Fibroblast of villous mesenchyme (primary cell): ENCODE data around the gene TTC28. TPM values are rescaled to one million over a fixed set of nuclear protein-coding genes. Genes with fewer than 3 reads are reported as not detected.

Experiments used
- DNase-seq: peaks from one replicate; pipeline ENCODE4 v3.0.0-alpha.2; 2010; ENCODE audit warnings: low read depth
- H3K4me3 ChIP-seq: 2 replicates; pipeline ENCODE4 v1.5.1; 2011; ENCODE audit warnings: low read depth, mild to moderate bottlenecking, low read length
- CTCF ChIP-seq: IDR thresholded peaks from 2 replicates; pipeline ENCODE4 v1.5.1; 2012; ENCODE audit warnings: low read depth, mild to moderate bottlenecking, low read length; ENCODE audit not compliant: insufficient read depth
- total RNA-seq: library from RNA; depleted of rRNA; stranded (reverse); fragments of >200 nt; gene quantifications from 2 replicates; pipeline ENCODE4 v1.2.3, GENCODE V29; 2012

Gene TTC28
- total RNA-seq, 1 donor = 23.3 TPM

DNA sequence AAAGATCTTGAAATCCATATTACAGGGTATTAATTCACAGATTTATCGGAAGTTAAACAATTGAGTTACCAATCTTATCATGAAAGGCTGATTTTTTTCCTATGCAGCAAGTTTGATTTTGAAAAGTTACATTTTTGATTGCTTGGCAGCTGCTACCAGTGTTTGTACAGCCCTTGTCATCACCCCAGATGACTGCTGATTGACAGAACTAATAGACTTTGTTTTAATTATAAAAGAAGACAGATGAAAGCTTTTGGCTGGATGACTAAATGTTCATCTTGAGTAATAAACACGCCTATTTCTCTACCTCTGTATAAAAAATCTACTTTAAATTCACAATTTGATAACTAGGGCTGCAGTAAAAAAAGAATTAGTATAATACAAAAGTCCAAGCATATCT lies 259.7 kb downstream of the TTC28 start:
- no peak for DNase-seq
- TF ChIP-seq CTCF = no peak
- H3K4me3 ChIP-seq = no peak overlapping the region

DNA sequence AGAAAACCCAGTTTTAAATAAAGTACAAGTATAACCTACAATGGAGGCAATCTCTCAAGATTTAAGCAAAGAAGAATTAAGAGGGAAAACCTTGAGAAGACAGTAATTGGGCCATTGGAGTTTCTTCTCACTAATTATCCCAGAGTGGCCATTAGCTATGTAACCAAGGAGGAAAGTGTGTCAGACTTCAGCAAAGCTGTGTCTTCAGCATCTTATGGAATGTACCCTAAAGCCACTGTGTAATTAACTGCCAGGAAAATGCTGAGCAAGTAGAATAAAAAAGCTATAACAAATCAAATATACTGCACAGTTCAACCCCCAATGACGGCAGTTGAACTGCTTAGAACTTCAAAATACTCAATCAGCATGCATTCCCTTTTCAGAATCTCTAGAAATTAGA lies 261.6 kb downstream of the TTC28 start:
- DNase-seq = no peak
- no peak overlapping the region for H3K4me3 ChIP-seq
- TF ChIP-seq CTCF = no peak

DNA sequence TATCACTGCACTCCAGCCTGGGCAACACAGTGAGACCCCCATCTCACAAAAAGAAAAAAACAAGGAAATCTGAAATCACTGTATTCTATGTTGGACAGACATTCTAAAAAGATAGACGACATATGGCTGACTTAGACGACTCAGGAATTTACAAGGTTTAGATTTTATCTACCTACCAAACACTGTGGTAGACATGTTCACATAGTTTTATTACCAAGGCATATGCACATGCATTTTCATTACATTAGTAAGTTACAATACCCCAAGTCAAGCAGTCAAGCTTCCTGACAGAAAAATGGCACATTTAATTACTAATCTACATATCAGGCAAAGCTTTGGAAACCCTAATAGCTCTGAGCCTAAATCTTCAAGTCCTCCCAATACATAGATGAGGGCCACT lies 262.2 kb downstream of the TTC28 start:
- DNase-seq = no peak
- TF ChIP-seq CTCF = no peak
- no peak overlapping the region for H3K4me3 ChIP-seq

DNA sequence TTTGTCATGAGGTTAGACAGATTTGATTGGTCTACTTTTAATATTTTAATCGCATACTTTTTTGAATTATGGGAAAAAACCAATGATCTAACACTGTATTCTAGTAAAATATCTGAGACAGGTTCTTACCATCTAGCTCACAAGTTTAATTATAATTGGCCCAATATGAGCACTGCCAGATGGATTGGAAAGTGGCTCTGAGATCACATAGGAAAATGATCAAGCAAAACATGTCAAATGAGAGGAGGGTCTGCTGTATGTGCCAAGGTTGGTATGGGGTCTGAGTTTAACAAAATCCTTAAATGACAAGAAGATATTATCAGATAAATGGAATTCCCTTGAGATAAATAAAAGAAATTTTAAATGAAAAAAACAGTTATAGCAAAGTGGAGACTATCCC lies 264.7 kb downstream of the TTC28 start:
- TF ChIP-seq CTCF = no peak

DNA sequence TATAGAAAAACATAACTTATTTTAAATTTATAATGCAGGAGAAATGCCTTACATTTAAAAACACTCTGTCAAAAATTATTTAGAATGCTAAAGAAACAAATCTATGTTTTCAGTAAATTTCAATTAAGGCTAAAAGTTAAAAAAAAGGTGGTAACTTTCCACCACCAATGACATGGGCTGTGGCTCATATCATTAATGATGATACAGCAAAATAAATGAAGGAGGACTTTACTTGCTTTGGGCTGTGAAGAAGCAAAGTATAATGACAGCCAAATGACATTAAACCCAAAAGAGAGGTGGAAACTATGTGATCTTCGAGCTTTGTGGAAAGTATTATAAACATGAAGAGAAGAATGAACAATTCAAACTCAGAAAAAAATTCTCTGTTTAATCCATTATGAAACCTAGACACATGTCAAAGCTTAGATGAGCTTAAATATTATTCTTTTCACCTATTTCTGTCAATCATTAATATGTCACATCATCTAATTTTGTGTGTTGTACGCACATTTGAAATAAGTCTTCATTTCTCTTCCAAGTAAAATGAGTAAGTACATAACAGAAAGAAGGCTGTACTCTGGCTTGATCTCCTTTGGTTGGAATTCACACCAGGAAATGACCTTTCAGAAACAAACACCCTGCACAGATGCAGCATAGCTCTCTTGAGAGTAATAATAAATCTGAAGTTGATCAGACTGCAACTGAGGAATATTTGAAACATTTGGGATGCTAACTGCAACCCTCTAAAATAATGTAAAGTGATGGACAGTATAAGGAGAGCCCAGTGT lies 265.8 kb downstream of the TTC28 start:
- no peak for TF ChIP-seq CTCF
- H3K4me3 ChIP-seq = no peak overlapping the region
- no peak for DNase-seq

More for the DNA sequence above, 264.7 kb downstream of the TTC28 start:
- DNase-seq = no peak
- H3K4me3 ChIP-seq = no peak overlapping the region

DNA sequence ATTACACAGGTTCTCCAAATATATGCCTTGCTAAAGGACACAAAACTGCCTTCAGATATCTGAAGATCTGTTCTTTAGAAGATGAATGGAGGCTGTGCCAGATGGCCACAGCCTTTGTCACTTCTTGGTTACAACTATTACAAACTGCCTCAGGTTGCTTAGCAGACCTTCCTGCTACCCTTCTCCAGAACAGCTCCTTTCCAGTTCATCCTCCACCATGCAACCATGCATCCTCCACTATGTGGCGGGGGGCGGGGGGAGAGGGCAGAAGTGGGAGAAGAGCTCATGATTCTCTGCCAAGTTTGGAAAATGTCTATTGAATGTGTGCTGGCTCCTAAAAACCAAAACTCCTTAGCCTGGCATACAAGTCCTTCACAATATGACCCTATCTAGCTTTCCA lies 267.5 kb downstream of the TTC28 start:
- H3K4me3 ChIP-seq = no peak overlapping the region
- no peak for TF ChIP-seq CTCF
- DNase-seq = no peak

GRCh38 chr22:28411125-28411524 lies 268.5 kb downstream of the TTC28 start:
- TF ChIP-seq CTCF = no peak
- H3K4me3 ChIP-seq = no peak overlapping the region
- no peak for DNase-seq
